ENCODE measurements around the gene KRT80.

The KRT80 gene

GRCh38 chr12:52210186-52210924 is 18.5 kb upstream of the KRT80 start:
- no peak for FAIRE-seq

GRCh38 chr12:52209321-52209720 is 17.5 kb upstream of the KRT80 start:
- no peak for FAIRE-seq

- FAIRE-seq = no peak
Measured at GRCh38 chr12:52208424-52209165, 16.8 kb upstream of the KRT80 start.

GRCh38 chr12:52207895-52208294 is 16.1 kb upstream of the KRT80 start:
- FAIRE-seq = no peak

- FAIRE-seq = no peak
Measured at GRCh38 chr12:52207106-52207505, 15.3 kb upstream of the KRT80 start.

- no peak for FAIRE-seq
Measured at GRCh38 chr12:52206304-52207040, 14.7 kb upstream of the KRT80 start.

- FAIRE-seq = no peak
Measured at GRCh38 chr12:52205612-52206303, 13.9 kb upstream of the KRT80 start.

- FAIRE-seq = no peak
Measured at GRCh38 chr12:52204931-52205505, 13.2 kb upstream of the KRT80 start.

GRCh38 chr12:52204095-52204930 is 12.5 kb upstream of the KRT80 start:
- no peak for FAIRE-seq

GRCh38 chr12:52203079-52203921 is 11.5 kb upstream of the KRT80 start:
- FAIRE-seq = peak; percentile 70

GRCh38 chr12:52202361-52203078 is 10.7 kb upstream of the KRT80 start:
- FAIRE-seq = no peak

- no peak for FAIRE-seq
Measured at GRCh38 chr12:52201451-52201839, 9.6 kb upstream of the KRT80 start.

- FAIRE-seq = no peak
Measured at GRCh38 chr12:52200781-52201450, 9.1 kb upstream of the KRT80 start.

- FAIRE-seq = no peak
Measured at GRCh38 chr12:52200086-52200780, 8.4 kb upstream of the KRT80 start.

- no peak for FAIRE-seq
Measured at GRCh38 chr12:52199294-52199919, 7.6 kb upstream of the KRT80 start.

GRCh38 chr12:52198454-52199215 is 6.8 kb upstream of the KRT80 start:
- no peak for FAIRE-seq

- no peak for FAIRE-seq
Measured at GRCh38 chr12:52197371-52198231, 5.8 kb upstream of the KRT80 start.

Data from islet of Langerhans (tissue), 1 donor.